Fibroblast of the conjunctiva (primary cell): Measurements from ENCODE around the gene PTPN20.

Experiments used
- DNase-seq: peaks from one replicate; pipeline ENCODE4 v3.0.0-alpha.2; 2010; ENCODE audit warnings: low read depth

The PTPN20 gene

DNA sequence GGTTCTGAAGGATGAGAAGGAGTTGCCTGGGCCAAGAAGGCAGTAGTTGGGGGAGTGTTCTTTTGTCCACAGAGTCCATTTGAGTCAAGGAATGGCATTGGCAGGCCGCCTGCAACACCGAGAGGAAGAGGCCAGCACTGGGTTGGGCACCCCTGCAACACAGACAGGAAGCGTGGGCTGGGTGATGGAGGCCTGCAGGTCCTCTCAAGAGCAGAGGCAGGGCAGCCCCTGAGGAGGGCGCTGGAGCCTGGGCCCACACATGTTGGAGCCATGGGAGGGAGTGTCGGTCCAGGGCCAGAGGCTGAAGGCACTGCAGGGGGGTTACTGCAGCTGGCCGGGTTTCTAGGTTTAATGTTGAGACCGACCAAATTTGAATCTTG, 137.3 kb downstream of the PTPN20 start:
- DNase-seq, result no peak

GRCh38 chr10:47049056-47049851, 138.0 kb downstream of the PTPN20 start:
- DNase-seq, result no peak

DNA sequence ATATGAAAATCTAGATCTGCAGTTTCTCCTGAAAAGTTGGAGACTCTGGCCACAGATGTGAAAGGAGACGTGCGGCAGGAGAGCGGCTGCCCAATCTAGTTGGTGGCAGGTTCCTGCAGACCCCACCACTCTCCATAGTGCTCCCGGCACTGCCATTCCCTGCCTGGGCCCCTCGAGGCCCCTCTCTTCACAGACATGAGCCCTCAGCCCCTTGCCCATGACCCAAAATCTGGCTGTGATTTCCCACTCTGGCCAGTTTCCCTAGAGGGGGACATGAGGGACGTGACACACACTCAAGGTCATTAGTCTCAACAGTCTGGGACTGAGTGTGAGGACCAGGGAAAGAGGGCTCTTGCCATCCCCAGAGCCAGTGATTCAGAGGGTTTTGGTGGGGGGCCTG, 138.7 kb downstream of the PTPN20 start:
- no peak for DNase-seq

GRCh38 chr10:47050618-47051455, 139.6 kb downstream of the PTPN20 start:
- DNase-seq, result no peak

DNA sequence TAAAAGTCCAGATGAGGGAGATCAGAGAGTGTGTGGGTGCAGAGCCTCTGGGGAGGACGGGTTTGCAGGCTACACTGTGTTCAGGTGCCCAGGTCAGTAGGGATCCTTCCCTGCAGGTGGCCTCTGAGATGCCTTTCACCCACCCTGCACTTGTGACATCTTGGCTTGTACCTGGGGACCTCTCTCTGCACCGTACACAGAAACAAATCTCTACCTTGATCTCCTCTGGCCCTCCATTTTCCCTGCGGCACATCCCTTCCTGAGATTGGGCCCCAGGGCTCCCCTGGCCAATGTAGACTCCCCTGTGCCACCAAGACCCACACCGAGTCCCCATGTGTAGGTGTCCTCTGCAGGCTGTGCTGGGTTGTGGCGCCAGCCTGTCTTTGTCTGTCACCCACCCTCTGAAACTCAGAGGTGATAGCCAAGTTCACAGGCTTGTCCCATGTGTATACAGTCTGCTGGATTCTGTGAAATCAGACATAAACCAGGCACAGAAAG, 140.6 kb downstream of the PTPN20 start:
- DNase-seq, result no peak
